NCI-H1694 (cell line): ENCODE data around the gene EFNA3.

Source experiments
- DNase-seq: peaks from one replicate; lab custom pipeline; 2025; lab: John Stamatoyannopoulos, UW

The EFNA3 gene

DNA sequence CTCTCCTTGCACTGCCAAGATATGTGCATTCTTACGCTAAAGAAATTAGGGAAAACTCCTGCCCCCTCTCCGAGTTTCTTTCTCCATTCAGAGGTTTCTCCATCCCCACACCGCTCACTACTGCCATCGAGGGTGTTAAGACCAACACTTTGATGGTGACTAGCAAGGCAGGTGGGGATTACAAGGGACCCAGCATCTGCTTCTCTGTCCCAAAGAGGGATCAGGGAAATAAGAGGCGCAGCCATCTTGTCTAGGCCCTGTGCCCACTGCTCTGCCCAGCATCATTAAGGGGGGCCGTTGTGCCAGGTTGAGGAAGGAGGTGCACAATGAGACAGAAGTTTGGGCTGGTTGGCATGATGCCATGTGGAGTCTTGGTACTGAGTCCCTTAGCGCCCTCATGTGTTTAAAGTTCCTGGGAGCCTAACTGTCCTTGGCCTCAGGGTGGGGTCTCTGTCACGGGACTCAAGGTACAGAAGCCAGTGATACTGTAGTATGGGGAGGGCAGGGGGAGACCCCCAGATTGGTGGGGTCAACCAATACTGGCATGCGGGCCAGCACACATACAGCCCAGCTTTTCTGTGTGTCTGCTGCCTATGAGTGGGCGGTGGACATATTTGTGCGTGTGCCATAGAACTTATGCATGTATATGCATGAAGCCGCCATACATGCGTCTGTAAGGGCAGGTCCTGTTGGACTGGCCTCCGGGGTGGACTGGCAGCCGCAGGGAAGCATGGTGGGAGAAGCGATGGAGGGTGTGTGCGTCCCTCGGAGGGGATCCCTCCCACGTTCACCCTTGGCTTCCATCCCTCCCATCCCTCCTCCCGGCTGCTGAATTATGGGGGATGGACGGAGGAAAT lies 5.5 kb downstream of the EFNA3 start:
- no peak for DNase-seq

- DNase-seq, result peak; percentile 98
Measured at GRCh38 chr1:155084722-155085503, 6.3 kb downstream of the EFNA3 start.

DNA sequence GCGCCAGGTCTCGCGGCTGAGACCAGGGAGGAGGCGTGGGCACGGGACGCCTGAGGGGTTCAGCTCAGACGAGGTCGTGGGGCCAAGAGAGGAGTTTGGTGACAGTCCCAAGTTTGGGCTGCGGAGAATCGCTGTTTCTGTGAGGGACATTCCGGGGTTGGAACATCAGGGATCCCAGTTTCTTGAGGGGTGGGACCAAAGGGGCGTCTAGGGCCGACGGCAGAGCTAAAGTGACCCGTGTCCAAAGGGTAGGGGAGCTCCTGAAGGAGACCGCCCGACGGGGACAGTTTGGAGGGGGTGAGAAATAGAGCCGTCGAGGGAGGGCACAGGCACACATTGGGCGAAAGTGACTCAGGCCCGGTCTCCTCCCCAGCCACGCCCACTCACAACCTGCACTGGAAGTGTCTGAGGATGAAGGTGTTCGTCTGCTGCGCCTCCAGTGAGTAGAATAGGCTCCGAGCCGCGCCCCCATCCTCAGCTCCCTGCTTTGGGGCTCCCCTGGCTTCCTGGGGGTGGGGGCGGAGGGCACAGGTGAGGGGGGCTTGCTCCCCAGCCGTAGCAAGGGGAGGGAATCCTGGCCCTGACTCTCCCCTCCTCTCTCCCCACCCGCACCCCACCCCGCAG lies 7.0 kb downstream of the EFNA3 start:
- DNase-seq, result no peak

GRCh38 chr1:155086128-155086741 lies 7.6 kb downstream of the EFNA3 start:
- DNase-seq, result peak; percentile 79

GRCh38 chr1:155086856-155087535 lies 8.4 kb downstream of the EFNA3 start:
- DNase-seq, result no peak

- peak; percentile 94 for DNase-seq
Measured at GRCh38 chr1:155091071-155092051, 12.7 kb downstream of the EFNA3 start.

- no peak for DNase-seq
Measured at GRCh38 chr1:155092131-155092530, 13.5 kb downstream of the EFNA3 start.

DNA sequence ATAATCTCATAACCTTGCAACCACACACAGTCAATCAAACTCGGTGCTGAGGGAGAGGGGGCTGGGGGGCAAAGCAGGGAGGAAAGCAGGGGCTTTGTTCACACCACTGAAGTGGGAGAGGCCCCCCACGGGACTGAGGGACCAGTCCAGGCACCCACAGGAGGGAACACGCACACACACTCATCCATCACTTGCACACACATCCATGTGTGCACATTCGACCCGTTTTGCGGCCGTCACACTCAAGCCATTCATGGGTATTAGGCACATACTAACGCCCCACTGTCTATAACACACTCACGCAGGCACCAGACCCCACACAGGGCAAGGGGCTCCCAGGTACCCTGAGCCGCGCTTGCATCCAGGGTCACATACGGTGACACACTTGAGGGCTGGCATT lies 14.0 kb downstream of the EFNA3 start:
- DNase-seq, result no peak

GRCh38 chr1:155093911-155094621 lies 15.4 kb downstream of the EFNA3 start:
- DNase-seq, result peak; percentile 60

DNA sequence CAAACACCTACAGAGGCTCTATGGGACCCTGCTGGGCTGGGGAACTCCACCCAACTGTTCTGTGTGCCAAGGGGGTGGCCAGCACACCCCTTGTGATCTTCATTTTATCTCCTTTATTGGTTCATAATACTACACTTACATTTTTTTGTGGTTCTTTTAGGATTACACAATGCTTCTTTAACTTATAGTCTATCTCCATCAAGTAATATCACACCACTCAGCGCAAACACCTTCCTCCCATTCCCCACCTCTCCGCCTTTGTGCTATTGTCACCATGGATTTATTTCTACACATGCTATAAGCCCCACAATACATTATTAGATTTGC lies 15.9 kb downstream of the EFNA3 start:
- DNase-seq, result no peak

- no peak for DNase-seq
Measured at GRCh38 chr1:155099331-155099730, 20.7 kb downstream of the EFNA3 start.

DNA sequence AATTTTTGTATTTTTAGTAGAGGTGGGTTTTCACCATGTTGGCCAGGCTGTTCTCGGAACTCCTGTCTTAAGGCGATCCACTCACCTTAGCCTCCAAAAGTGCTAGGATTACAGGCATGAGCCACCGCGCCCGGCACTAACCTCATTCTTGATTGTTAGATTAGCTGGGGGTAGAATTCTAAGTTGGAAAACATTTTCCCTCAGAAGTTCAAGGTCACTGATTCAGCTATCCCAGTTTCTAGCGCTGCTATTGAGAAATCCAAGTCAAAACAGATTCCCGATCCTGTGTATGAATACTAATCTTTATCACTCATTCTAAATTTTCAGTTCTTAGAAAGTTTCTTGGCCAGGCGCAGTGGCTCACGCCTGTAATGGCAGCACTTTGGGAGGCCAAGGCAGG lies 24.7 kb downstream of the EFNA3 start:
- DNase-seq, result no peak

DNA sequence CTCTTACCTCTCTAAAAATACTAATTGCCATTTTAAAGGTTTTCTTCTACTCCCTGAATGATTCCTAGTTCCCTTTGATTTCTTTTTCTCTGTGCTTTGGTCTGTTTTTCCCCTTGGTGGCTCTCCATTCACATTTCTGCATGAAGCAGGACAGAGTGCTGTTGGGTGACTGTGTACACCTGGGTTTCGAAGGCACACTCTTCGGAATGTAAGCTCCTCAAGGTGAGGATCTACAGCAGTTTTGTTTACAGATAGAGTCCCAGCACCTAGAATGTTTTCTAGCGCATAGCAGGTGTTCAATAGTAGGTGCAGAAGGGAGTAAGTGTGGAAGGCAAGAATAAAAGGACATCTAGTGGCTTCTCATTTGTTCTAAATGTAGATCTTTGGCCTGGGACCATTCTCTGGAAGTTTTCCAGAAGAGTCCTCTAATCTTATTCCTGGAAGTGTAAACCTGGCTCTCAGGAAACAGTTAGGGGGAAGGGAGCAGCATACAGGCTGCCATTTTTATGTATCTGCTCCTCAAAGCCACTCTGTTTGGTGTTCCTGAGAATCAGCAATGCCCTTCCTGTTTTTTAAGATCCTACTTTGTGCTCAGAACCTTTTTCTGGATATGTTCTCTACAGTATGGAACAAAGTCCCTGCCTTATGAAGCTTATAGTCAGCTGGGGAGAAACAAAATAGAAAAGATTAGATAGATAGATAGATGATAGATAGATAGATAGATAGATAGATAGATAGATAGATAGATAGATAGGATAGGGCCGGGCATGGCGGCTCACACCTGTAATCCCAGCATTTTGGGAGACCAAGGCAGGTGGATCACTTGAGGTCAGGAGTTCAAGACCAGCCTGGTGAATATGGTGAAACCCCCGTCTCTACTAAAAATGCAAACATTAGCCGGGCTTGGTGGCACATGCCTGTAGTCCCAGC lies 26.2 kb downstream of the EFNA3 start:
- no peak for DNase-seq

DNA sequence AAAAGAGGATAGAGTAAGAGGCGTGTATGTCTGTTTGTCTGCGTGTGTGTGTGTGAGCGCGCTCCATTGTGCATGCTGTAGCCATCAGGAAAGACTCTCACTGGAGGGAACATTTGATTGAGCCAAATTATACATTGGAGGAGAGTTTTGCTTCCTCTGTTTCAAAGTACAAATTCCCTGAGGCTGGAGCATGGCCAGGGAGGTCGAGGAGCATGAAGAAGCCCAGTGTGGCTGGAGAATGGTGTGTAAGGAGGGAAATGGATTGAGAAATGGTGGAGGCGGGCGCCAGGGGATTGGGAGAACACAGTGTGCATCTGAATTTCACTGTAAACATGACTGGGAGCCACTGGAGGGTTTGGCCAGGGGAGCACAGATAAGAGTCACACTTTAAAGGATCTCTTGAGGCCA lies 27.0 kb downstream of the EFNA3 start:
- DNase-seq, result no peak

GRCh38 chr1:155106862-155107261 lies 28.2 kb downstream of the EFNA3 start:
- DNase-seq, result no peak

DNA sequence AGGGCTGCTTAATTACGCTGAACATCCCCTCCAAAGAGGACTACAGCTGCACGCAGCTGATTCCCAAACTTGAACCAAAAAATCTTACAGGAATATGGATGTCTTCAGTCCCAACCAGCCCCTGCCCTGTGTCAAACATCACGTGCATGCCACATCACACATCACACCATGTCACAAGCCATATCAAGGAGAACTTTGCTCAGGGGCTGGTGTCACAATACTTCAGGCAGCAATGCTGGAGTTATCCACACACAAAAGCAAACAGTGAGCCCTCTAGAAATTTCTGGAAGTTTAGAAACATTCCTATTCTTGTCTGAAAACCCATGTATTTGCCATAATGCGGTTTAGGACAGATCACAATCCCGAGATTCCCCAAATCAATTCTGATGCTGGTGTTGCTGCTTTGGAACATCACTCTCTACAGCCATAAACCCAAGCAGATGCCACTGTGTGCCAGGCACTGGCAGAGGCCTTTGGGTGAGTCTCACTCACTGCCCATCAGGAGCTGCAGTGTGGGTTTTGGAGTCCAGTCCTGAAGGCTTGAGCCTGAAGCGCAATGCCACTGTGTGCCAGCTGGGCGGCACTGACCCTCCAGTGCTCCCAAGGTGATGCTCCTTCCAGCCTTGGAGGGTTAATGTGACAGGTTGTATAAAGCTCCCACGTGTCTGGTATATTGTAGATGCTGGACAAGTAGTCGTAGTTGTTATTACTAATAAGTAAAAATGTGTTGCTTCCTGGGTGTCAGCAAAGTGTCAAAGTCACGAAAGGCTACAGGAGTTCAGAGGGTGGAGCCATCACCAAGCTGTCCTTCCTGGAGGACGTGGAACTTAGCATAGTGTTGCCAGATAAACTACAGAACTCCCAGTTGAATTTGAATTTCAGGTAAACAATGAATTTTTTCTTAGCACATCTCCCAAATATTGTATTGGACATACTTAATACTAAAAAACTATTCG lies 28.9 kb downstream of the EFNA3 start:
- DNase-seq, result no peak

DNA sequence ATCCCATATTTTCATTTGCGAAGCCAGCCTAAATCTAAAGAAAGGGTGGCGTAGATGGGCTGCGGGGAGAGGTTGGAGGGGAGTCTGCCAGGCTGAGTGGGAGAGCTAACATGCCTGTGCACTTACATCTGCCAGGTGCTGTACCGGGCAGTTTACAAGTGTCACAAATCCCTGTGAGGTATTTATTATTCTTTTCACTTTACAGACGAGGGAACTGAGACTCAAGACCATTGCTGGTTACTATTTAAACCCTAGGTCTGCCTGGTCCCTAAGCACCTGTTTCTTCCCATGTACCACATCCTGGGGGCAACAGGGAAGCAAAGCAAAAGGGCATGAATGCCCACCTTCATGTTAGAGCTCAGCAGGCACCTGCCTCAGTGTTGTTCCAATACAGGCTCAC lies 29.7 kb downstream of the EFNA3 start:
- DNase-seq, result no peak

DNA sequence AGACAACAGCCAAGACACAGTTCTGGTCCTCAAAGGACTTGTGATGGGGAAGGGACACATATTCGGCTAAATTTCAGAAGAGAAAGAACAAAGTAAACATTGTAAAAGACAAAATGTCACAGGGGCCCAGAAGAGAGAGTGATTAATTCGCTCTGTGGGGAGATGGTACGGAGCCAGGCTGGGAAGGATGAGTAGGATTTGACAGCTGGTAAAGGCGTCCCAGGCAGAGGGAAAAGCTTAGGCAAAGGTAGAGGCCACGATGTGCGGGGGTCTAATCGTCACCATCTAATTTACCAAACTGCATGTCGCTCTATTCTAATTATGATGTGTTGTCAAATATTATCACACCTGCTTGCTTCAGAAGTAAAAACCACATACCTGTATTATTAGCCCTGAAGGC lies 31.7 kb downstream of the EFNA3 start:
- DNase-seq, result peak; percentile 43
